ENCODE data around the gene PTPRD.

The PTPRD gene

GRCh38 chr9:10265153-10265631 is 347.6 kb downstream of the PTPRD start:
- H3K27me3 ChIP-seq (ENCODE audit: insufficient read depth, low read length, poor library complexity, severe bottlenecking), result no peaks in the 10 kb centered on the region
- no peaks in the 10 kb centered on the region for H3K79me2 ChIP-seq (ENCODE audit: insufficient read depth, low read length)
- H3F3A ChIP-seq (ENCODE audit: low read depth), result no peaks in the 10 kb centered on the region
- no peaks in the 10 kb centered on the region; the same call in 1 of the 2 replicates for H3K9me3 ChIP-seq (ENCODE audit: insufficient read depth, low read depth, low read length)
- no peaks in the 10 kb centered on the region for H3K9me2 ChIP-seq (replicated peaks; ENCODE audit: low read depth, low read length)
- no peak for TF ChIP-seq CTCF (conservative IDR thresholded peaks at IDR 0.05; ENCODE audit: low read length)
- no peak for TF ChIP-seq EZH2phosphoT487 (IDR thresholded peaks at IDR 0.05; ENCODE audit: borderline replicate concordance)
- no peak overlapping the region for H3K4me2 ChIP-seq (ENCODE audit: low read depth, low read length, poor library complexity, severe bottlenecking)
- no peaks in the 10 kb centered on the region for H3K36me3 ChIP-seq (ENCODE audit: insufficient read depth, low read length)
- no peak overlapping the region for H3K4me3 ChIP-seq (ENCODE audit: low read length, poor library complexity, severe bottlenecking)
- H3K4me1 ChIP-seq (ENCODE audit: insufficient read depth, low read length, poor library complexity, severe bottlenecking), result peaks cover 8% of the 10 kb centered on the region
- H2AFZ ChIP-seq (ENCODE audit: low read length), result peak overlapping the region; percentile 66
- no peaks in the 10 kb centered on the region for H4K20me1 ChIP-seq (ENCODE audit: insufficient read depth, low read length, poor library complexity, severe bottlenecking)
- H3K9ac ChIP-seq (ENCODE audit: low read depth, low read length, poor library complexity, severe bottlenecking), result no peak overlapping the region

GRCh38 chr9:10260501-10260900 is 352.3 kb downstream of the PTPRD start:
- TF ChIP-seq CTCF (conservative IDR thresholded peaks at IDR 0.05; ENCODE audit: low read length), result no peak
- no peak for TF ChIP-seq EZH2phosphoT487 (IDR thresholded peaks at IDR 0.05; ENCODE audit: borderline replicate concordance)
- H3K4me1 ChIP-seq (ENCODE audit: insufficient read depth, low read length, poor library complexity, severe bottlenecking), result peaks cover 8% of the 10 kb centered on the region
- no peak overlapping the region for H3K9ac ChIP-seq (ENCODE audit: low read depth, low read length, poor library complexity, severe bottlenecking)
- H3K9me2 ChIP-seq (replicated peaks; ENCODE audit: low read depth, low read length), result no peaks in the 10 kb centered on the region
- H3K27me3 ChIP-seq (ENCODE audit: insufficient read depth, low read length, poor library complexity, severe bottlenecking), result no peaks in the 10 kb centered on the region
- no peak overlapping the region for H3K4me3 ChIP-seq (ENCODE audit: low read length, poor library complexity, severe bottlenecking)
- H3K79me2 ChIP-seq (ENCODE audit: insufficient read depth, low read length), result no peaks in the 10 kb centered on the region
- no peaks in the 10 kb centered on the region for H4K20me1 ChIP-seq (ENCODE audit: insufficient read depth, low read length, poor library complexity, severe bottlenecking)
- H3K36me3 ChIP-seq (ENCODE audit: insufficient read depth, low read length), result no peaks in the 10 kb centered on the region
- no peak overlapping the region for H2AFZ ChIP-seq (ENCODE audit: low read length)
- no peaks in the 10 kb centered on the region for H3F3A ChIP-seq (ENCODE audit: low read depth)
- H3K9me3 ChIP-seq (ENCODE audit: insufficient read depth, low read depth, low read length), result no peaks in the 10 kb centered on the region; the same call in 1 of the 2 replicates
- H3K4me2 ChIP-seq (ENCODE audit: low read depth, low read length, poor library complexity, severe bottlenecking), result no peak overlapping the region

GRCh38 chr9:10259668-10260067 is 353.1 kb downstream of the PTPRD start:
- Histone ChIP-seq H3K9me3 (ENCODE audit: insufficient read depth, low read depth, low read length) (no peaks in the 10 kb centered on the region; the same call in 1 of the 2 replicates), H3K4me2 (ENCODE audit: low read depth, low read length, poor library complexity, severe bottlenecking) (no peak overlapping the region), H3K4me1 (ENCODE audit: insufficient read depth, low read length, poor library complexity, severe bottlenecking) (no peaks in the 10 kb centered on the region), H3K36me3 (ENCODE audit: insufficient read depth, low read length) (no peaks in the 10 kb centered on the region), H3K9me2 (replicated peaks; ENCODE audit: low read depth, low read length) (no peaks in the 10 kb centered on the region), H3K27me3 (ENCODE audit: insufficient read depth, low read length, poor library complexity, severe bottlenecking) (no peaks in the 10 kb centered on the region), H2AFZ (ENCODE audit: low read length) (no peak overlapping the region), H3K4me3 (ENCODE audit: low read length, poor library complexity, severe bottlenecking) (no peak overlapping the region), H3F3A (ENCODE audit: low read depth) (no peaks in the 10 kb centered on the region), H3K9ac (ENCODE audit: low read depth, low read length, poor library complexity, severe bottlenecking) (no peak overlapping the region), H3K79me2 (ENCODE audit: insufficient read depth, low read length) (no peaks in the 10 kb centered on the region), H4K20me1 (ENCODE audit: insufficient read depth, low read length, poor library complexity, severe bottlenecking) (no peaks in the 10 kb centered on the region)
- TF ChIP-seq EZH2phosphoT487 (IDR thresholded peaks at IDR 0.05; ENCODE audit: borderline replicate concordance) (no peak), CTCF (conservative IDR thresholded peaks at IDR 0.05; ENCODE audit: low read length) (no peak)

Measured in Loucy (cell line).